Measurements from ENCODE around the gene SSBP3.

SSBP3 gene

DNA sequence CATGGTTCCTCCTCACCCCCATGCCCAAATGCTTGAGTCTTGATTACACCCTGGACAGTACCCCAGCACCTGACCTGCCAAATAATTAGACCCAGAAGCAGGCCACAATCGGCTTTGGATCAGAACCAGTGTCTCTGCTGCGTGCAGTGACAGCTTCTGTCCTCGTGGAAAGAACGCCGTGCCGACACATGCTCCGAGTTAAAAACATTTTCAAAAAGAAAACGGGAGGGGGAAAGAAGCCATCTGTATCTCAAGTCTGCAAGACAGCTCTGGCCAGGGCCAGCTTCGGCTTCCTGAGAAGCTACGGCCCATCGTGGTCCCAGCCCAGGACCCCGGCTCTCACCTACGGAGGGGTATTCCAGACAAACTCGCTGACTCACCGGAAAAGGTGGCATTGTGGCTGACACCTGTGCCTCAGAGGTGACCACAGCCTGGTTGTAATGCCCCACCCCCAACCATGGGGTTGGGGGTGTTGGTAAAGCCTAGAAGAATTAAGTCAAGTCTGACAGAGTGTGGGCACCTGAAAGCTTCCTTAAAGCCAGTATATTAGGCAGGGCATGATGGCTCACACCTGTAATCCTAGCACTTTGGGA is 25.8 kb downstream of the SSBP3 start:
- ChIA-PET CTCF (no interaction called here), POLR2A (interaction anchor here (0.8 kb wide), 1 partner anchor 10 kb away, joined by 4 read pairs; no protein-coding TSS in a partner anchor)
- DNase-seq (ENCODE audit: extremely low spot score) = no peak
- no peak for TF ChIP-seq CTBP1 (IDR thresholded peaks at IDR 0.05; ENCODE audit: borderline replicate concordance)
- no peak for TF ChIP-seq SUZ12 (IDR thresholded peaks at IDR 0.05)
- TF ChIP-seq NFRKB (IDR thresholded peaks at IDR 0.05) = no peak
- TF ChIP-seq, protein P1, sequence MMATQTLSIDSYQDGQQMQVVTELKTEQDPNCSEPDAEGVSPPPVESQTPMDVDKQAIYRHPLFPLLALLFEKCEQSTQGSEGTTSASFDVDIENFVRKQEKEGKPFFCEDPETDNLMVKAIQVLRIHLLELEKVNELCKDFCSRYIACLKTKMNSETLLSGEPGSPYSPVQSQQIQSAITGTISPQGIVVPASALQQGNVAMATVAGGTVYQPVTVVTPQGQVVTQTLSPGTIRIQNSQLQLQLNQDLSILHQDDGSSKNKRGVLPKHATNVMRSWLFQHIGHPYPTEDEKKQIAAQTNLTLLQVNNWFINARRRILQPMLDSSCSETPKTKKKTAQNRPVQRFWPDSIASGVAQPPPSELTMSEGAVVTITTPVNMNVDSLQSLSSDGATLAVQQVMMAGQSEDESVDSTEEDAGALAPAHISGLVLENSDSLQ (IDR thresholded peaks at IDR 0.05) = no peak
- TF ChIP-seq FOXA1 (IDR thresholded peaks at IDR 0.05) = no peak
- no peak for TF ChIP-seq ARNT (IDR thresholded peaks at IDR 0.05)
- no peak for TF ChIP-seq SP1 (IDR thresholded peaks at IDR 0.05)

DNA sequence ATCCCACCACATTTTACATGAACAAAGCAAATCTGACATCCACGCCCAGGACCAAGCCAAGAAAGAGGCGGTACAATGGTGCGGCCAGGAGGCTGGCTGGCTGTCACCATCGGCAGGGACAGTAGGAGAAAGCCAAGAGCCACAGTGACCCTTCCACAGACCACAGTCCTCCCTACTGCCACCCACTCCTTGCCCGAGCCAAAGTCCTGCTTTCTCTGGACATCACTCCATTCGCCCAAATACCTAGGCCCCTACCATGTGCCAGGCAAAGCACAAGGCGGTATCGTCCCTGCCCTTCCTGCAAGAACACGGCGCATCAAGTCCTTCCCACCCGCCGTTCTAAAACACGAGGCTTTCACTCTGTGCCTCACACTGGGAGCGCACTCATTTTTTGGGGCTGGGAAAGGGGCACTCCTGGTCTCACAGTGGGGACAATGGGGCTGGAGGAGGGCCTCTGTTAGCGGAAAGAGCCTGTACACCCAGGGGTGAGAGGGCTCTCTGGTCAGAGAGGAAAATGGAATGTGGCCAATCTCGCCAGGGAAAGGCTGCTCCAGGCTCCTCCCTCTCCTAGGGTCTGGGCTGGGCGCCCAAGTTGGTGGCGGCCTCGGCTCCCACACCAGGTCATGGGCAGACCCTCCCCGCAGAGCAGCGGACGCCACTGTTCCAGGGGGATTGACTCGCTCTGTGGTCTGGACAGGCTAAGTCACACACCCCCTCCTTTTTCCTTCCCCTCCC is 26.5 kb downstream of the SSBP3 start:
- DNase-seq (ENCODE audit: extremely low spot score) = no peak
- ChIA-PET CTCF (no interaction called here), POLR2A (no interaction called here)
- TF ChIP-seq ARNT (IDR thresholded peaks at IDR 0.05) = no peak

DNA sequence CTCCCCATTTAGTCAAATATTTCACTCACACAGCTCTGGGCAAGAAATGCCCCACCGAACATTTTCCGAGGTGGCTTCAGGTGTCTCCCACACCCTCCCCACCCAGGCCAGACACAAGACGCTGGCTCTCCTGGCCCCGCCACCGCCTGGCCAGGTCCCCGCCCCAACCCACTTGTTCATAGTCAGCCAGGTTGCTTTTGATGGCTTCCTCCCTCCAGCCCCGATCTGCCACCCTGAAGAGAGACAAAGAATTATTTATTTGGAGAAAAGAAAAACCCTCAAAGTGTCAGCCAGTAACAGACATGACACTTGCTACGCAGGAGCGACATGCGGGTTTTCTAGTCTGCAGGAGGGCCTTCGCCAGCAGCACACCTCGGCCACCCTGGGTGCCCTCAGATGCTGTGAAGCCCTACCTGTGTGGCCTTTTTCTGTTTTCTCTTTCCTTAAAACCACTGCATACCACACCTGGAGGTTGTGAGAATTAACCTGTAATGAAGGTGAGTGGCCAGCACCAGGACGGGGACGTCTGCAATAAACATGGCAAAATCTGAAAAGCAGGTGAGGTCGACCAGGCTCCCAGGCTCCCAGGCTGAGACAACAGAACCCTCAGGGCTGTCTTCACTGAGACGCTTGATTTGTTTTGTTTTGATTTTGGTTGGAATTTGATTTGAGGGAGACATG is 27.2 kb downstream of the SSBP3 start:
- POLR2A ChIA-PET = no interaction called here
- CTCF ChIA-PET = no interaction called here
- TF ChIP-seq HDGF (IDR thresholded peaks at IDR 0.05; ENCODE audit: borderline replicate concordance) (no peak), TARDBP (IDR thresholded peaks at IDR 0.05) (no peak), NFRKB (IDR thresholded peaks at IDR 0.05) (no peak)
- TF ChIP-seq, protein P1 (IDR thresholded peaks at IDR 0.05) = no peak
- no peak for DNase-seq (ENCODE audit: extremely low spot score)

DNA sequence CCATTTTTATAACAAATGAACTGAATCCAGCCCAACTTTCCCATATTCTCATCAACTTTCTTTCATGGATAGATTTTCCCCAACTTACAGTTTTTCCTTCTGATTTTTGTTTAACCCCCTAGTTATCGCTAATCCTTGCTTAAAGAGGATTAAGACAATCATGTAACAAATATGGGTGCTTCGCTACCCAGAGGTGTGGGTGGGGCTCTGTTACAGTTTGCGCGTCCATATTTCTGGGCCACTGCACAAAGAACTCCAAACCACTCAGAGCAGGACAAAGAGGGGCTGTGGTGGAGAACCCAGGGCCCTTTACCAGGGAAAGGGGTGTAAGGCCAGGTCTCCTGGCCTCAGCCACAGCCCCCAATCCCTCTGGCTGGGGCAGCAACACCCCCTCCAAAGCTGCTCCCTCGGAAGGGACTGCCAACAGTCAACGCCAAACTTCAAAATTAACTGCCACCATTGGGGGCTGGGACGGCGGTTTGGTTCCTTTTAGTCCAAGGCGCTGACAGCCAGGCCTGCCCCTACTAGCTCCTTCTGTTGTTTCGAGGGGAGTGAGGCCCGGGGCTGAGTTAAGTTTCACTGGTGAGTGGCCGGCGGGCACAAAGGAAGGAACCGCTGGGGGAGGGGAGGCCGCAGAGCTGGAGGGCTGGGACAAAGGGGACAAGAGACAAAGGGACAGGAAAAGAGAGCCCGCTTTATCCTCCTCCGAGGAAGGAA is 27.9 kb downstream of the SSBP3 start:
- DNase-seq (ENCODE audit: extremely low spot score) = no peak
- ChIA-PET POLR2A (no interaction called here), CTCF (no interaction called here)
- TF ChIP-seq FOXA1 (IDR thresholded peaks at IDR 0.05) (no peak), BHLHE40 (IDR thresholded peaks at IDR 0.05; ENCODE audit: borderline replicate concordance) (no peak), CTBP1 (IDR thresholded peaks at IDR 0.05; ENCODE audit: borderline replicate concordance) (no peak), ELF4 (IDR thresholded peaks at IDR 0.05) (no peak), ZNF384 (IDR thresholded peaks at IDR 0.05) (no peak), SUZ12 (IDR thresholded peaks at IDR 0.05) (no peak), ARNT (IDR thresholded peaks at IDR 0.05) (no peak), HDGF (IDR thresholded peaks at IDR 0.05; ENCODE audit: borderline replicate concordance) (no peak), L3MBTL2 (conservative IDR thresholded peaks at IDR 0.05) (no peak), NFRKB (IDR thresholded peaks at IDR 0.05) (no peak), LEF1 (IDR thresholded peaks at IDR 0.05; ENCODE audit: borderline replicate concordance) (no peak), SP1 (IDR thresholded peaks at IDR 0.05) (no peak), FOXK2 (IDR thresholded peaks at IDR 0.05) (no peak), FOXM1 (IDR thresholded peaks at IDR 0.05; ENCODE audit: borderline replicate concordance) (no peak), TARDBP (IDR thresholded peaks at IDR 0.05) (no peak)
- TF ChIP-seq, protein P1 (IDR thresholded peaks at IDR 0.05) = no peak

DNA sequence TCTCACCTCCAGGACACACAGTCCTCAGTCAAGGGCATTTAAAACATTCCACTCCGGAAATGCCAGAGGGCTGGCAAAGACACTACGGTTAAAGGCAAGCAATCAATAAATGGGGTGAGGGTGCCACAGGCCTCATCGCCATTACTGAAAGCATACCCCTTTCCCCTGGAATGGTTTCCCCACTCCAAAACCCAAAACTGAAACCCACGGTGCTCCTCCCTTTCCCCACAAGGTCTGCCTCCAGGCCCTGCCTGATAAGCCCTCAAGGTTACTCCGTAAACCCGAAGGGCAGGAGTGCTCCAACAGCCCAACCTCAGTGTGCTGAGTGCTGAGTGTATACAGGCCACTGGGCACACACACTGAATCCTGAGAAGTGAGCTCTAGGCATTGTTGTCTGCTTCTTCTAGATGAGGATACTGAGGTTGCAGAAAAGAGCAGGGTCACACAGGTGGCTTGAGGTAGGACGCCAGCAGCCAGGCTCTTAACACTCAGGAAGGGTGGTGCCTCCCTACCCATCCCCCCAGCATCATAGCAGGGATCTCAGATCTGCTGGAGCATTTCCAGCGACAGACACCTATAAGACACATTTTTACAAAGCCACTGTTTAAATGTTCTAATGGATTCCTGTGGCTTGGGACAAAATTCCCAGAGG is 29.0 kb downstream of the SSBP3 start:
- TF ChIP-seq FOXK2 (IDR thresholded peaks at IDR 0.05) (no peak), ELF4 (IDR thresholded peaks at IDR 0.05) (no peak)
- POLR2A ChIA-PET = no interaction called here
- no peak for DNase-seq (ENCODE audit: extremely low spot score)
- CTCF ChIA-PET = no interaction called here

DNA sequence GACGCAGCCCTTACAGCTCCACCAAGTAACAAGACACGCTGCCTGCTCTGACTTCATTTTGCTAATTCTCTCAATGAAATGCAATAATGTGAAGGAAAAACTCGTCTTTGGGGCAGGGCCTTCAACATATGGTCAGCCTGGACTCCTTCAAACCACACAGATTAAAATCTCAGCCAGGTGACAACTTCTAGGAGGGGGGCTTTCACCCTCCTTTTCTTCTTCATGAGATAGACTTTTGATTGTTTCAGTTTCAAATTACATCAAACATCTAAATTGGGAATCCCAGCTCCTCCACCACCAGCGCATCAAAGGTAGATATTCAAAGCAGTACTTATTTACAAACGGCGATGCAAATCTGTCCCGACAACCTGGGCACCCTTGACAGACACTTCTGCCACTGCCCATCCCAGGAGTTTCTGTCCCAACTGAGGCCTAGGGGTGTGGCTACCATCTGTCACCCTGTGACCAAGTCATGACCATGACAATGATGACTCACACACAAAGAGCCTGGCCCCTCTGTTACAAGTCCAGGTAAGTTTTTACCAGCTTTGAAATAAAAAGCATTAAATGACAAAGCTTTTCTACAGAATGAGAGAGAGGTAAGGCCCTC is 29.7 kb downstream of the SSBP3 start:
- CTCF ChIA-PET = no interaction called here
- TF ChIP-seq ARNT (IDR thresholded peaks at IDR 0.05) (no peak), ELF4 (IDR thresholded peaks at IDR 0.05) (no peak)

More for the DNA sequence above, 29.7 kb downstream of the SSBP3 start:
- POLR2A ChIA-PET = no interaction called here
- no peak for DNase-seq (ENCODE audit: extremely low spot score)

All from HEK293T (cell line).